HS-5 (cell line): Measurements from ENCODE around the gene GLIS1.

ENCODE experiments used
- DNase-seq: peaks from one replicate; pipeline ENCODE4 v3.0.0-alpha.2; 2012; ENCODE audit warnings: low read depth

The GLIS1 gene

DNA sequence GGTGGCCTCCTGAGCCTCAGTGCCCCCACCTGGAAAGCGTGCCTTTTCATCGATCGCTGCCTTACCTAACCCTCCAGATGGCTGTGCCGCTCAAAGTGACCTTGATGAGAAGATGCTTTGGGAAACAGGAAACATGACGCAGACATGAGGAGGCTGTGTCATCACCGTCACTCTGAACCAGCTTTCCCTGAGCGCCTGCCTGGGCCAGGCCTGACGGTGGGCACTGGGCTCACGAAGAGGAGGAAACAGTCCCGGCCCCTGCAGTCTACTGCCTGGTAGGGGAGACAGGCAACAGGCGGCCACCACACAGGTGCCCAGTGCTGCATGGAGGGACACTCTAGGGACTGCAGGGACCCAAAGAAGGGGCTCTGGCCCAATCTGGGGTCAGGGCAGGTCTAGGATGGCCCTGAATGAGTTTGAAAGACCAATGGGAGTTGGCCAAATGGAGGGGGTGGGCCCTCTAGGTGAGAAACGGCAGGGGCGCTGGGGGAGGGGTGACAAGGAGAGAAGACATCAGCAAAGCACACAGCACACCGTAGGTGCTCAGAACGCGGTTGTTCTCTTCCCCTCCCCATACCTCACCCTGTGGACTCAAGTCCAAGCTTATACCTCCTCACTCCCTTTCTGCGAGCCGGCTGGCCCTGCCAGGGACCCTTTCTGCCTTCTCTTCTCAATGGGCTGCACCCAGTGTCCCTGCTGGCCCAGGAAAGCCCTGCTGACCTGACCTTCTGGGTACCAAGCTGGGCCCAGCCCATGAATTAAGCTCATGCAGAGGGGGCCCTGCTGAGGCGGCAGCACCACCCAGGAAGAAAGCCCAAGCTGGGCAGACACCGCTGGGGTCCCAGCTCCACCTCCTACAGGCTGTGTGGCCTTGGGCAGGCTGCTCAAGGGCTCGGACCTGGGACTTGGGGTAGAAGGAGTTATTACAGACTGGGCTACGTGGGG lies 44.9 kb downstream of the GLIS1 start:
- no peak for DNase-seq

- no peak for DNase-seq
Observed at GRCh38 chr1:53693339-53693738, 45.6 kb downstream of the GLIS1 start.

GRCh38 chr1:53691326-53691725 lies 47.6 kb downstream of the GLIS1 start:
- DNase-seq = no peak

DNA sequence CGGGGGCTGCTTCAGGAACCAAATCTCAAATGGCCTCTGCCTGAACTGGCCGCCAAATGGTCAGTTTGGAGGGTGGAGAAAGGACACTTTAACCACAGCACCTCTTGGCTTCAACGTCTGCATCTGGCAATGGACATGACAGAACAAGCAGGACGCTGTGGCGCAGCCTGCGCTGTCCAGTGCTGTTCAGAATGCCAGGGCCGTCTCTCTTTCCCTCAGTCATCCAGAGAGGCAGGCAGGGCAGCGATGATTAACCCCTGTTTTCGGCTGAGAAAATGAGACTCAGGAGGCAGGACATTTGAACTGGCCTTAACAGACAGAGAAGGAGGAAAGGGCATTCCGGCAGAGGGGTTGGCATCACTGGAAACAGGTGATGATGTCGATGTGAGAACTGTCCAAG lies 48.6 kb downstream of the GLIS1 start:
- DNase-seq = no peak

GRCh38 chr1:53689736-53690326 lies 49.1 kb downstream of the GLIS1 start:
- DNase-seq = no peak

DNA sequence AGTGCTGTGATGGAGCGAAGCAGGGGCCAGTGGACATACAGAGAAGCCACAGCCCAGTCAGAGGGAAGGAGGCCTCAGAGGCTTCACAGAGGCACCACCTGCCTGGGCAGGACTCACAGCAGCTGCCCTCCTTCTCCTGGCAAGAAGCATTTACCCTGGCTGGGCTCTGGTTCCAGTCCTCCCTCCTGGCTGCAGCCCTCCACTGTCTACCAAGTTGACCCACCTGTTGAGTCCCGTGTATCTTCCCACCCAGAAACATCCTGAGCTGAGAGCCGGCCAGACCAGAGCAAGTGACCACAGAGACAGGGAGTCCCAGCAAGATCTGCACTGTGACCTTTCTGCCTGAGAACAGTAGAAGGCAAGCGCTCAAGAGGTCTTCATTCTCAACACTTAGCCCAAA lies 49.7 kb downstream of the GLIS1 start:
- no peak for DNase-seq

DNA sequence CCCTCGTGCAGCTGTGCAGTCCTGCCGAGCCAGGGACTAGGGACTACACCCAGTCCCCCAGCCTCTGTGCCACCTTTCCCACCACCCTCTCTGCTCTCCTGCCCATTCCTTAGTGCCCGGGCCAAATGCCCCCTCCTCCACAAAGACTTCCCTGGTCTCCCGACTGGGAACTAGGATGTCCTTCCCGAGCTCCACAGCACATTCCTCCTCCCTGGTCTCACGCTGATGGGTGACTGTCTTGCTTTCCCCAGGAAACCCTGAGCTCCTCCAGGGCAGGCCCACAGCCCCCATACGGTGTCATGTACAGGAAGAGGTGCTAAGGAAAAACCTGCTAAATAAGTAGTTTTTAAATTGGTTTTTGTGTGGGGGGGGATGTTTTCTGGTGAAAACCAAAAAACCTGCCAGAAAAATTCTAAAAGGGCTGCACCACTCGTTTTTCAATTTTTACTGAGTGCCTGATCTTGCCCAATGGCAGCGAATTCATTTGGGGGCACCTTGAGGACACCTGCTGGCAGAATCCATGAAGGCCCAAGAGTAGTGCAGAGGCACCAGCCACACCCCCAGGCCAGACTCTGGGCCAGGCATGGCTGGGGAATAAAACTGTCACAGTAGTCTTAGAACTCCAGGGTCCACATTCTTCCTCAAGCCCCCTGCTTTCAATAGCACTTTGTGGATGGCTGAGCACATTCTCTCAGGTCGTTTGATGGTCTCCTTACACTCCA lies 50.4 kb downstream of the GLIS1 start:
- no peak for DNase-seq

- no peak for DNase-seq
Observed at GRCh38 chr1:53687901-53688300, 51.1 kb downstream of the GLIS1 start.

DNA sequence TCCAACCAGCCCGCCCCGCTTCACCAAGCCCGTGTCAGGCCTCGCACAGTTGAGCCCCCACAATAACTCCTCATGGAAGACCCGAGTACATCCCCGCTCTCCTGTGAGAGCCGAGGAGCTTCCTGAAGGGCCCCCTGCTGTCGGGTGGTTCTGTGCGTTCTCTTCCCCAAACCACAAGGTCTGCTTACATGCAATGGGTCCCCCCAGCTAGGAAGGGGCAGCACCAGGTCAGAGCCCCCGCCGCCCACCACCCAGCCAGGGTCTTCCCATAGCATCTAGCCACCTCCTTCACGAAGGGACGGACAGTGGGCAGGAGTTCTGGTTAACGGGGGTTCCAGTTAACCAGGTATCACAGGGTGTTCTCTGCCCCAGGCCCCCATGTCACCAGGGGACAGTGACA lies 51.5 kb downstream of the GLIS1 start:
- DNase-seq = no peak

DNA sequence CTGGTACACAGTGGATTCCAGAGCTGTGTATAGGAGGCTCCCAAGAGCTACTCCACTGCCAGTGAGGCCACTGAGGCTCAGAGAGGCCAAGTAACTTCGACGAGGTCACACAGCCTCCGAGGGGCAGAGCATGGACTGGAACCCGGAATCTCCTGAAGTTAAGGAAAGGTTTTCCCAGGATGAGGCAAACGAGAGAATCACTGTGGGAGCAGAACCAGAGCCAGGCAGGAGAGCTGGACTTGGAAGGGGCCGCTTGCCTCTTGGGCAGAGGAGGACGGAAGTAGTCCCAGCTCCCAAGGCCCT lies 52.0 kb downstream of the GLIS1 start:
- no peak for DNase-seq

DNA sequence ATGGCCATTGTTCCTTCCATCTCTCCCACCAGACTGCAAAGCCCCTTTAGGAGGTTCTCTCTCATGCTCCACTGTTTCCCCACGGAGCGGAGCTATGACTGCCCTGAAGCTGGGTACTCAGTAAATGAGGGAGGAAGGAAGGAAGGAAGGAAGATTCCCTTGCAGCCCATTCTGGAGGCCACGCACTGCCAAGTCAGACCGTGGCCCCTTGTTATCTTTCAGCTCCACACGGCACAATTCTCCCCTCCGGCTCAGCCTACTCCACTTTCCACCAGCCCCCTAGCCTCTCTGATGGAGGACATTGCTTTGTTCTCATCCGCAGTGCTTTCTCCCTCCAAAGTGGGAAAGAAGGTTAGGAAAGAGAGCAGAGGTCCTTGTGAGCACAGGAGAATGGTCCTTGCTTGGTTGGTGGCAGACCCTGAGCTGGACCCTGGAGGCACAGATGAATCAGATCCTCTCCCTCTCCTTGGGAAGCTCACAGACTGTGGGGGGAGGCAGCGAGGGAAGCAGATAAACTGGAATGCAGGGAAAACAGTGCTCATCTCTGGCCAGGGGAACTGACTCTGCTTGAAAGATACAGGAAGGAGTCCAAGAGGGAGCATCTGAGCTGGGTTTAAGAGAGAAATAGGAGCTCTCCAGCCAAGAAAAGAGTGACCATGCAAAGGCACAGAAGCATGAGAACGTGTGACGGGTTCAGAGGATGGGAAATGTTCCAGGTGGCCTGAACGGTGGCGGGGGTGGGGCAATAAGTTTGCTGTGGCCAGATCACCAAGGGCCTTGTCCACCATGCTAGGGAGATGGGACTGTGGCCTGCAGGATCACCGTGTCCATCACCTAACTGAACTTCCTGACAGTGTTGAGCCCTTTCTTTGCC lies 52.6 kb downstream of the GLIS1 start:
- no peak for DNase-seq

GRCh38 chr1:53685272-53686051 lies 53.5 kb downstream of the GLIS1 start:
- no peak for DNase-seq

DNA sequence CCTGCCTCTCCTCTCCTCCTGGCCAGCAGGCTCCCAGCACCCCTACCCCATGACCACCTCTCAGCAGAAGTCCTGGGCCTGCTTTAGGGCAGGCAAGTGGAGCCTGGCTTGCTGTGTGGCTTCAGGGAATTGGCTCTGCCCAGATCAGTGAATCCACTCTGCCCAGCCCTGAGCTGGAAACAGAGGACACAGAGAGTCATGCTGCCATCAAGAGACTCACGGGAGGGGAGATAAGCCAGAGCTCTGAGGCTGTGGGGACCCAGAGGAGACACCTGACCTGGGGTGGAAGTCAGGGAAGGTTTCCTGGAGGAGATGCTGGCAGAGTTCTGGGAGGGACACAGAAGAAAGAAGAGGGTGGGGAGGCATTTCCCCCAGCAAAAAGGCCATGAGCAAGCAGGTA lies 54.2 kb downstream of the GLIS1 start:
- DNase-seq = no peak

- DNase-seq = no peak
Observed at GRCh38 chr1:53683986-53684740, 54.8 kb downstream of the GLIS1 start.

DNA sequence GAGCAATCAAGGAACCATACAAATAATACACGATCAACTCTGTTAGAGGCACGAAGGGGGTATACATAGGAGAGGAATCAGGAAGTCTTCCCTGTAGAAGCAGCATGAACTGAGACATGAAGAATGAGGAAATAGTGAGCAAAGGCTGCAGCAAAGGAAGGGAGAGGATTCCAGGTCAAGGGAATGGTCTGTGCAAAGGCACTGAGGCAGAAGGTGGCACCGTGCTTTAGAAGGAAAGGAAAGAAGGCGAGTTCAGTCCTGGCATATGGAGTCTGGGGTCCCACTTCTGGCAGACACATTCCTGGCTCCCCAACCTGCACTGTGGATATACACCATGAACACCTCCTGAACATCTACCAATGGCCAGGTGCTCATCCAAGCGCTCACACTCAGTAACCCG lies 56.1 kb downstream of the GLIS1 start:
- DNase-seq = no peak

DNA sequence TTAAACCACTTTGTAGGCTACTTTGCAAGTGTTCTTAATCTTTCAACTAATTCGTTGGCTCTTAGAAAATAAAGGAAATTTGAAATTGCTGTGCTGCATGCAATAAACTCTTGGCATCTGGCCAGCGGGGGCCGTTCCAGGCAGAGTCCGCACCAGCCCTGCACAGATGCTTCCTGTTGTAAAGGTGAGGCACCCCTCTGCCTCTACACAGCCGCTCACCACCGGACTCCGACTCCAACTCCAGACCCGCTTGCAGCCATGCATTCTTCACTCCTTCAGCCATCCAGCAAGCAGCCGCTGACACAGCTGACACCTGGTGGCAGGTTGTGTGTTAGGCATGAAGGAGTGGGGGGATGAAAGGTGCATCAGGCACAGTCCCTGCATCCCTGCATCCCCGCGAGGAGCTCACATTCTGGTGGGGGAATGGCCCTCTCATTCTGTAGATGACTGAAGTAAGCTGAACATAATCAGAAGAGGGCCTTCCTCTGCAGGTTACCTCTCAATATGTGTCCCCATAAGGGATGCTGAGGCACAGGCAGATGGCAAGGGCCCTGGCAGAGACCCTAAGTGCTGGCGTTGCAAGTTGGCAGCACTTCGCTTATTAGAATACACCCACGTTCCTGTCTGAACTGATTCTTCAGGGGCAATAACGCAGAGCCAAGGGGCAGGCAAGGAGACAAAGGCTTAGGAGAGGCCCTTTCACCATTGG lies 56.8 kb downstream of the GLIS1 start:
- no peak for DNase-seq

DNA sequence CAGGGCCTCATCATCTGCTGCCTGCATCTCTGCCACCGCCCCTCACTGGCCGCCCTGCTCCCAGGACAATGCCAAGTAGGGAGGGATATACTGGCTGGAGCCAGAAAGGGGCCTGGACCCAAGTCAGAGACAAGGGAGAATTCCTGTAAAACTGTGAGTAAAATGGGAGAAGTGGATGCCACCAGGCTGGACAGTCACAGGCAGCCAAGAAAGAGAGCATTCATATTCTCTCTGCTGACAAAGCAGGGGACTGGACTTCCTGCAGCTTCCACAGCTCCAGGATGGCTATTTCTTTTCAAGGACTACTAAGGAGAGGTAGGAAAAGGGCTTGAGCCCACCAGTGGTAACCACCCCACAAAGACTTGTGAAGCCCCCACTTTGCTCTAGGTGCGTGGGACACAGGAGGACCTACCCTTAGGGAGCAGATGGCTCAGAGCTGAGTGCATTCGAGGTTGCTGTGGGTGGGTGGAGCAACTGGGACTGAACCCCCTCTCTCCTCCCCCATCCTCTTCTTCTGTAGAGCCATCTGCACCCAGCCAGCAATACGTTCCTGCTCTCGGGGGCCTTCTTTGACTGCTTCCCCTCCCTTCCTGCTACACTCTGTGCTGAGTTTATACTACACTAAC lies 57.5 kb downstream of the GLIS1 start:
- DNase-seq = no peak

GRCh38 chr1:53680868-53681267 lies 58.1 kb downstream of the GLIS1 start:
- DNase-seq = no peak
